Transverse colon (tissue), 4 donors: ENCODE results near the gene PRKG1. TPM values are rescaled to one million over a fixed set of nuclear protein-coding genes. Genes with fewer than 3 reads are reported as not detected.

Experiments used
- DNase-seq: peaks from one replicate; pipeline ENCODE4 v3.0.0-alpha.2; 2019
- H3K27ac ChIP-seq, 4 donors: fragments of 200-600 bp; sonication (generic); 2 replicates each; pipeline ENCODE4 v1.5.1; 2016 to 2018; ENCODE audit warnings: inconsistent platforms in 4 of 4
- H3K27me3 ChIP-seq: fragments of 200-600 bp; sonication (generic); 2 replicates; pipeline ENCODE4 v1.5.1; 2017; ENCODE audit warnings: inconsistent platforms
- H3K36me3 ChIP-seq, 4 donors: fragments of 200-600 bp; sonication (generic); 2 replicates each; pipeline ENCODE4 v1.5.1; 2017 to 2019; ENCODE audit warnings: inconsistent platforms in 4 of 4
- H3K4me1 ChIP-seq, 4 donors: fragments of 200-600 bp; sonication (generic); 2 replicates each; pipeline ENCODE4 v1.5.1; 2017 to 2020; ENCODE audit warnings: inconsistent platforms in 4 of 4
- H3K4me3 ChIP-seq, 4 donors: fragments of 200-600 bp; sonication (generic); 1 replicate in 1 of 4; 2 replicates in 3 of 4; pipeline versions ENCODE4 v1.5.1 to v1.6.1; 2017 to 2019; ENCODE audit warnings: inconsistent platforms in 4 of 4
- H3K9me3 ChIP-seq, 2 donors: fragments of 200-600 bp; sonication (generic); 2 replicates each; pipeline ENCODE4 v1.5.1; 2017 to 2019; ENCODE audit warnings: inconsistent platforms in 2 of 2
- EP300 ChIP-seq: sonication (generic); formaldehyde crosslinking; IDR thresholded peaks from one replicate; pipeline ENCODE4 v1.6.1; 2017; ENCODE audit warnings: antibody characterized with exemption, low read depth
- POLR2A ChIP-seq: fragments of 450-650 bp; IDR thresholded peaks from one replicate; pipeline ENCODE4 v1.6.1; 2016; ENCODE audit warnings: antibody characterized with exemption, mild to moderate bottlenecking, moderate library complexity
- POLR2AphosphoS5 ChIP-seq, 3 donors: sonication (generic); formaldehyde crosslinking; IDR thresholded peaks; one replicate each; pipeline ENCODE4 v1.6.1; 2016; ENCODE audit warnings: antibody characterized with exemption in 3 of 3
- WGBS, 2 donors: methylation state at CpG; one replicate each; pipeline ENCODE4 v1.1.5; 2018; ENCODE audit warnings: low coverage in 1 of 2; 5-methylcytosine and 5-hydroxymethylcytosine counted together
- in situ Hi-C, 4 donors: fragments of 200-750 bp; cut with MboI; loops; one replicate each; pipeline versions ENCODE4 v1.15.0 to v1.15.1; 2017; ENCODE audit warnings: low sequenced_read_pairs in 3 of 4, low pct_ligation_motif_present in 1 of 4, low pct_unique_long_range_greater_than_20kb in 1 of 4
- intact Hi-C: fragments of 100-400 bp; cut with DNase I; formaldehyde crosslinking; loops from one replicate; pipeline ENCODE4 v1.15.1; 2023; ENCODE audit warnings: low total_unique reads
- total RNA-seq, 4 donors: library from RNA; depleted of rRNA; stranded (reverse); fragments of >200 nt; gene quantifications; one replicate each; pipeline ENCODE4 v1.1.0, GENCODE V29; 2016
- TF ChIP-seq, protein P1 (sequence below), 5 experiments: fragments of 200-600 bp in 3 of 5; fragments of 450-650 bp in 2 of 5; sonication (generic) in 3 of 5; IDR thresholded peaks; 1 replicate in 2 of 5; 2 replicates in 3 of 5; pipeline ENCODE4 v1.5.1; 2016 to 2017; ENCODE audit warnings: antibody characterized with exemption in 5 of 5, inconsistent platforms in 3 of 5, mild to moderate bottlenecking in 2 of 5, moderate library complexity in 1 of 5

Gene PRKG1
- total RNA-seq, 4 donors from 2014 or later = 17.6 to 30.6 (median 26.9) TPM

DNA sequence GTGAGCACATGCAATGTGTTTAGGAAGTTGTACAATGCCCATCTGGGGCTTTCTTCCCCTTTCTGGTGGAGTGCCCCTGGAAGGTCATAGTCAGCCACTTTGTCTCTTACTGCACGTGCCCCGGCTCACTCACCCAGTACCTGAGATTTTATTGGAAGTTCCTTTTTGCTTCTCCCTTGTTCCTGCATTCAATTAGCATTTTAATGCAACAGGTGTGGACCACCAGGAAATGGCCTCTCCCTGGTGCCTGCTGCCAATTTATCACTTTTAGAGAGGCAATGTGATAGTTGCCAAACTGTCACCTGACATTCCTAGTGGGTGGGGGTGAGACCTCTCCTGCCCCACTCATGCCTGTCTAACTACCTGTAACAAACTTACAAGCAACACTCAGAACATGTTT lies 946.4 kb downstream of the PRKG1 start:
- H3K36me3 ChIP-seq = no peaks in the 10 kb centered on the region
- intact Hi-C loops = no loop called here
- WGBS, 2 donors = 60 to 81% methylated on average over 2 of the region's 2 CpGs
- no peak overlapping the region for H3K4me3 ChIP-seq
- no peak overlapping the region for H3K27ac ChIP-seq
- no peaks in the 10 kb centered on the region for H3K27me3 ChIP-seq
- H3K9me3 ChIP-seq = no peaks in the 10 kb centered on the region
- H3K4me1 ChIP-seq = no peaks in the 10 kb centered on the region
- in situ Hi-C loops = no loop called here
- TF ChIP-seq EP300 (no peak), POLR2AphosphoS5 (IDR thresholded peaks at IDR 0.05) (no peak), POLR2A (no peak)
- TF ChIP-seq, protein P1, sequence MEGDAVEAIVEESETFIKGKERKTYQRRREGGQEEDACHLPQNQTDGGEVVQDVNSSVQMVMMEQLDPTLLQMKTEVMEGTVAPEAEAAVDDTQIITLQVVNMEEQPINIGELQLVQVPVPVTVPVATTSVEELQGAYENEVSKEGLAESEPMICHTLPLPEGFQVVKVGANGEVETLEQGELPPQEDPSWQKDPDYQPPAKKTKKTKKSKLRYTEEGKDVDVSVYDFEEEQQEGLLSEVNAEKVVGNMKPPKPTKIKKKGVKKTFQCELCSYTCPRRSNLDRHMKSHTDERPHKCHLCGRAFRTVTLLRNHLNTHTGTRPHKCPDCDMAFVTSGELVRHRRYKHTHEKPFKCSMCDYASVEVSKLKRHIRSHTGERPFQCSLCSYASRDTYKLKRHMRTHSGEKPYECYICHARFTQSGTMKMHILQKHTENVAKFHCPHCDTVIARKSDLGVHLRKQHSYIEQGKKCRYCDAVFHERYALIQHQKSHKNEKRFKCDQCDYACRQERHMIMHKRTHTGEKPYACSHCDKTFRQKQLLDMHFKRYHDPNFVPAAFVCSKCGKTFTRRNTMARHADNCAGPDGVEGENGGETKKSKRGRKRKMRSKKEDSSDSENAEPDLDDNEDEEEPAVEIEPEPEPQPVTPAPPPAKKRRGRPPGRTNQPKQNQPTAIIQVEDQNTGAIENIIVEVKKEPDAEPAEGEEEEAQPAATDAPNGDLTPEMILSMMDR (IDR thresholded peaks at IDR 0.05) = no peak
- DNase-seq = no peak

DNA sequence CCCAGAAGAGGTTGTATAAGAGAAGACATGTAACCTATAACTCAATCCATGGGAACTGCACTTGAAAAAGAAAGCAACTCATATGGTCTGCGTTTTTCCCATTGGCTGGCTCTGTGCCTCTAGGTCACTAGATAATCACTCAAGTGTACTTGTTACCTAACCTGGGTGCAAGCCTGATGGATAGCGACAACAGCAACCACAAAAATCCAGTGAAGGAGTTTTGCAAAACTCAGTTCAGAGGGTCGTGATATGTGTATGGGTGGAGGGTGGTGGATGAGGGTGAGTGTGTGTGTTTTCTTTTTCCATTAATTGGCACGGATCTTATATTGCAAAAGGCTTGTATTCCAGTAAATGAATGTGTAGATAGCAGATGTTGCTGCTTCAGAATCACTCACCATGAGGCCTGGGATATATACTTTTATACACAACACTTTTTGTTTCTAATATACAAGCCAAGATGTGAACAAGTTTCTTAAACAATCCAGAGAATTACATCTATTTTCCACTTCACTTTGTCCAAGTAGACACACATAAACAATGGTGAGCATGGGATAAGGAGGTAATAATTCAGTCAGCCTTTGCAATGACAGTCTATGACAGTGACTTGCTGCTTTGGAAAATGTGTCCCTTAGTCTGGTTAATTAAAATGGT lies 952.9 kb downstream of the PRKG1 start:
- Histone ChIP-seq H3K4me3 (no peak overlapping the region), H3K36me3 (no peaks in the 10 kb centered on the region), H3K27ac (no peak overlapping the region), H3K27me3 (no peaks in the 10 kb centered on the region), H3K4me1 (peaks cover 0 to 3% (median 0%) of the 10 kb centered on the region in 4 donors), H3K9me3 (no peaks in the 10 kb centered on the region)
- WGBS, 2 donors = 77 to 87% methylated on average over 4 of the region's 4 CpGs
- TF ChIP-seq POLR2A (no peak), POLR2AphosphoS5 (IDR thresholded peaks at IDR 0.05) (no peak), EP300 (no peak)
- TF ChIP-seq, protein P1 (IDR thresholded peaks at IDR 0.05) = no peak
- intact Hi-C loops = no loop called here
- no peak for DNase-seq
- in situ Hi-C loops = no loop called here

DNA sequence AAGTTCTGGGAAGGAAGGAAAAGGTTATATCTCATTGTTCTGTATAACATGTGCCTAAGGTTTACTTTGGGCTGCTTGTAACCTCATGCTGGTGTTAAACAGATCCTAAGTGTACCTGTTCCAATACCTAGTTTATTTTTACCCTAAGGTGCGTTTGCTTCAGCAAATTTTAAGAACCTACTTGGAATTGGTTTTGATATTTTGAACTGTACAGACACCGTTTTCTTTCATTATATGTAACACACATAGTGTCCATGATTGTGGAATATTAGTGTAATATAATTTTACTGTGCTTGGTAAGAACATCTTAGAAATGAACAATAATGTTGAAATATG lies 954.2 kb downstream of the PRKG1 start:
- Histone ChIP-seq H3K27ac (no peak overlapping the region), H3K4me3 (no peak overlapping the region), H3K27me3 (no peaks in the 10 kb centered on the region), H3K36me3 (no peaks in the 10 kb centered on the region), H3K9me3 (no peaks in the 10 kb centered on the region), H3K4me1 (peaks cover 0 to 3% (median 0%) of the 10 kb centered on the region in 4 donors)
- intact Hi-C loops (no loop called here), in situ Hi-C loops (no loop called here)
- TF ChIP-seq POLR2A (no peak), EP300 (no peak), POLR2AphosphoS5 (IDR thresholded peaks at IDR 0.05) (no peak)
- TF ChIP-seq, protein P1 (IDR thresholded peaks at IDR 0.05) = no peak
- 72 to 78% methylated on average over 2 of the region's 2 CpGs for WGBS, 2 donors
- no peak for DNase-seq

DNA sequence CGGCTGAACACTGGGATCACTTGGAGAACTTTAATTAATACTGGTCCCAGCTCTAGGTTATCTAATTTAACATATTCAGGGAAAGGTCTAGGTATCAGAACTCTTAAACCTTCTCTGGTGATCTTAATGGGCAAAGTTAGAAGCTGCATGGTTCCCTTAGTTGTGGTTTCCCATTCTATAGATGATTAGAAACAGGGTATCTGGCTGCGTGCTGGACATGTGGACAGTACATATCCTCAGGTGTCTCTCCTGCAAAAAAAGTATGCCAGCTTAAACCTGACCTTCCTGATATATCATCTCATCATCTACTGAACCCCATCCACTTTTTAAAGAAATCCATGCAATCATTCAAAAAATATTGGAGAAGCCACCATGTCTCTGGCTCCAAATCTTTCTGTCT lies 955.3 kb downstream of the PRKG1 start:
- Histone ChIP-seq H3K27ac (no peak overlapping the region), H3K9me3 (no peaks in the 10 kb centered on the region)
- in situ Hi-C loops = no loop called here

More for the DNA sequence above, 955.3 kb downstream of the PRKG1 start:
- Histone ChIP-seq H3K4me1 (peaks cover 0 to 3% (median 0%) of the 10 kb centered on the region in 4 donors), H3K36me3 (no peaks in the 10 kb centered on the region), H3K27me3 (no peaks in the 10 kb centered on the region), H3K4me3 (no peak overlapping the region)
- no peak for TF ChIP-seq EP300
- no peak for TF ChIP-seq POLR2AphosphoS5 (IDR thresholded peaks at IDR 0.05)
- TF ChIP-seq POLR2A = no peak
- TF ChIP-seq, protein P1 (IDR thresholded peaks at IDR 0.05) = no peak
- DNase-seq = no peak
- WGBS, 2 donors = 73 to 100% methylated on average over 1 to 2 of the region's 2 CpGs
- intact Hi-C loops = no loop called here
